Glomerular visceral epithelial cell (primary cell): Measurements from ENCODE around the gene KRAS.
"Not testable (repeated sequence)": the region's sequence is repeated elsewhere in the genome, so short reads cannot be mapped to it uniquely, and the experiment has no call there.

Experiments used
- DNase-seq: peaks from one replicate; pipeline ENCODE4 v3.0.0-alpha.2; 2016; ENCODE audit errors: extremely low spot score

KRAS gene

GRCh38 chr12:25250744-25251730 lies at the start of gene KRAS:
KRAS (minus strand) TSS chr12:25250929.
- peak; percentile 96 for DNase-seq

GRCh38 chr12:25296381-25296780 lies 45.7 kb upstream of the KRAS start:
- DNase-seq: no peak

- DNase-seq: no peak
Measured at GRCh38 chr12:25295361-25295760, 44.6 kb upstream of the KRAS start.

- no peak for DNase-seq
Measured at GRCh38 chr12:25293653-25294052, 42.9 kb upstream of the KRAS start.

GRCh38 chr12:25292810-25293221 lies 42.1 kb upstream of the KRAS start:
- not testable (repeated sequence) for DNase-seq

- DNase-seq: no peak
Measured at GRCh38 chr12:25287610-25288009, 36.9 kb upstream of the KRAS start.

- DNase-seq: no peak
Measured at GRCh38 chr12:25286837-25287236, 36.1 kb upstream of the KRAS start.

- no peak for DNase-seq
Measured at GRCh38 chr12:25284024-25284423, 33.3 kb upstream of the KRAS start.

- no peak for DNase-seq
Measured at GRCh38 chr12:25283006-25283405, 32.3 kb upstream of the KRAS start.

GRCh38 chr12:25280082-25280481 lies 29.4 kb upstream of the KRAS start:
- DNase-seq: no peak

GRCh38 chr12:25278269-25278668 lies 27.5 kb upstream of the KRAS start:
- DNase-seq: no peak

- DNase-seq: peak; percentile 88
Measured at GRCh38 chr12:25276199-25276937, 25.6 kb upstream of the KRAS start.

GRCh38 chr12:25271486-25272098 lies 20.9 kb upstream of the KRAS start:
- DNase-seq: no peak

GRCh38 chr12:25269701-25270100 lies 19.0 kb upstream of the KRAS start:
- no peak for DNase-seq

- no peak for DNase-seq
Measured at GRCh38 chr12:25266497-25266896, 15.8 kb upstream of the KRAS start.

GRCh38 chr12:25264862-25265261 lies 14.1 kb upstream of the KRAS start:
- no peak for DNase-seq

GRCh38 chr12:25264114-25264513 lies 13.4 kb upstream of the KRAS start:
- DNase-seq: no peak

- DNase-seq: no peak
Measured at GRCh38 chr12:25263594-25263993, 12.9 kb upstream of the KRAS start.

- no peak for DNase-seq
Measured at GRCh38 chr12:25262389-25263074, 11.8 kb upstream of the KRAS start.

- DNase-seq: no peak
Measured at GRCh38 chr12:25257590-25258324, 7.0 kb upstream of the KRAS start.

- DNase-seq: no peak
Measured at GRCh38 chr12:25256826-25257225, 6.1 kb upstream of the KRAS start.
